K562 (cell line): ENCODE measurements around the gene TMEM92. TPM values are rescaled to one million over a fixed set of nuclear protein-coding genes. Genes with fewer than 3 reads are reported as not detected.

Experiments
- MCM5 ChIP-seq: fragments of 450-650 bp; IDR thresholded peaks from 2 replicates; pipeline ENCODE4 v1.6.1; 2016; ENCODE audit warnings: low read depth
- MYBL2 ChIP-seq, 2 experiments: fragments of 450-650 bp in 1 of 2; sonication (generic) in 1 of 2; formaldehyde crosslinking in 1 of 2; IDR thresholded peaks; 2 replicates each; pipeline versions ENCODE4 v1.6.1 to v1.8.1; 2017 to 2022; ENCODE audit warnings: borderline replicate concordance in 1 of 2, inconsistent platforms in 1 of 2, low read depth in 1 of 2, mild to moderate bottlenecking in 1 of 2, missing genetic modification reagents in 1 of 2, moderate library complexity in 1 of 2
- NFRKB ChIP-seq: fragments of 450-650 bp; IDR thresholded peaks from 2 replicates; pipeline ENCODE4 v1.6.1; 2016; ENCODE audit warnings: low read depth
- NFXL1 ChIP-seq: fragments of 450-650 bp; formaldehyde crosslinking; IDR thresholded peaks from 2 replicates; pipeline ENCODE4 v1.4.0; 2021; ENCODE audit warnings: mild to moderate bottlenecking
- RNF2 ChIP-seq: sonication (generic); IDR thresholded peaks from 2 replicates; pipeline ENCODE4 v1.6.1; 2016
- SP2 ChIP-seq: IDR thresholded peaks from 2 replicates; pipeline ENCODE4 v1.6.1; 2011; ENCODE audit warnings: mild to moderate bottlenecking, low read depth, low read length, moderate library complexity; ENCODE audit not compliant: poor library complexity, severe bottlenecking; ENCODE audit errors: extremely low read depth
- THRAP3 ChIP-seq: fragments of 450-650 bp; IDR thresholded peaks from 2 replicates; pipeline ENCODE4 v1.6.1; 2016; ENCODE audit warnings: mild to moderate bottlenecking, inconsistent platforms, borderline replicate concordance
- ZNF347 ChIP-seq: fragments of 450-650 bp; formaldehyde crosslinking; IDR thresholded peaks from 2 replicates; pipeline ENCODE4 v1.4.0; 2020; ENCODE audit warnings: low read depth, mild to moderate bottlenecking, moderate library complexity
- polyA plus RNA-seq, 8 experiments: library from polyadenylated mRNA; depleted of rRNA in 4 of 8; stranded (reverse) in 5 of 8; unstranded in 3 of 8; fragments of >200 nt; fragmentation: Nextera tagmentation in 2 of 8; fragmentation: Illumina TruSeq in 1 of 8; extraction: Ambion mirVana in 2 of 8; extraction: Trizol in 1 of 8; gene quantifications; 2 replicates each; pipeline versions ENCODE4 v1.2.1 to v1.2.3, GENCODE V29; 2011 to 2014; ENCODE audit warnings: inconsistent platforms in 1 of 8, missing spikeins in 1 of 8
- total RNA-seq, 7 experiments: library from RNA; depleted of rRNA in 6 of 7; stranded (reverse); fragments of >200 nt in 6 of 7; fragmentation: Illumina TruSeq in 2 of 7; extraction: Trizol in 2 of 7; gene quantifications; 2 replicates each; pipeline versions ENCODE4 v1.2.1 to v1.2.3, GENCODE V29; 2011 to 2021; ENCODE audit warnings: low replicate concordance in 1 of 7
- TF ChIP-seq, protein P1 (sequence below), 2 experiments: fragments of 450-650 bp in 1 of 2; sonication (generic) in 1 of 2; formaldehyde crosslinking in 1 of 2; IDR thresholded peaks; 2 replicates each; pipeline versions ENCODE4 v1.7.1 to v1.9.0; 2016 to 2022; ENCODE audit warnings: inconsistent platforms in 1 of 2, mild to moderate bottlenecking in 1 of 2, missing genetic modification reagents in 1 of 2
- TF ChIP-seq, protein P2 (sequence below): fragments of 200-800 bp; sonication (Bioruptor generic); IDR thresholded peaks from 2 replicates; pipeline ENCODE4 v1.6.1; 2017; ENCODE audit warnings: missing genetic modification characterization, missing compliant biosample characterization
- TF ChIP-seq, protein P3 (sequence below): IDR thresholded peaks from 3 replicates; pipeline ENCODE4 v1.6.1; 2011; ENCODE audit warnings: borderline replicate concordance, mild to moderate bottlenecking; ENCODE audit not compliant: insufficient read length, insufficient read depth
- TF ChIP-seq, protein P4 (sequence below): sonication (generic); formaldehyde crosslinking; IDR thresholded peaks from 2 replicates; pipeline ENCODE4 v1.8.1; 2023; ENCODE audit warnings: mild to moderate bottlenecking, missing genetic modification reagents, moderate library complexity

TMEM92 gene
- total and polyA plus RNA-seq, 9 of the 15 experiments (the other 6 are each of a cell fraction or from before 2014, with no cell fraction given) = 0.14 to 2.1 (median 0.40) TPM

DNA sequence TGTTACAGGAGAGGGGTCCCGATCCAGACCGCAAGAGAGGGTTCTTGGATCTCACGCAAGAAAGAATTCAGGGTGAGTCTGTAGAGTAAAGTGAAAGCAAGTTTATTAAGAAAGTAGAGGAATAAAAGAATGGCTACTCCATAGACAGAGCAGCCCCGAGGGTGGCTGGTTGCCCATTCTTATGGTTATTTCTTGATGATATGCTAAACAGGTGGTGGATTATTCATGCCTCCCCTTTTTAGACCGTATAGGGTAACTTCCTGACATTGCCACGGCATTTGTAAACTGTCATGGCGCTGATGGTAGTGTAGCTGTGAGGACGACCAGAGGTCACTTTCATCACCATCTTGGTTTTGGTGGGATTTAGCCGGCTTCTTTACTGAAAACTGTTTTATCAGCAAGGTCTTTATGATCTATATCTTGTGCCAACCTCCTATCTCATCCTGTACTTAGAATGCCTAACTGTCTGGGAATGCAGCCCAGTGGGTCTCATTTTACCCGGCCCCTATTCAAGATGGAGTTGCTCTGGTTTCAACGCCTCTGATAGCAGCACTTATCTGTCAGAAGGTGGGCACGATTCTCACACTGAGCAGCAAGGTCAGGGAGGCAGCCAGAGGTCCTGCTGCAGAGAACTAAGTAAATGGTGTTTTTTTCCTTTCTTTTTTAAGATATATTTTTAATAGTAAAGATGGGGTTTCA, 45.2 kb downstream of the TMEM92 start (continued):
- TF ChIP-seq, protein P1, sequence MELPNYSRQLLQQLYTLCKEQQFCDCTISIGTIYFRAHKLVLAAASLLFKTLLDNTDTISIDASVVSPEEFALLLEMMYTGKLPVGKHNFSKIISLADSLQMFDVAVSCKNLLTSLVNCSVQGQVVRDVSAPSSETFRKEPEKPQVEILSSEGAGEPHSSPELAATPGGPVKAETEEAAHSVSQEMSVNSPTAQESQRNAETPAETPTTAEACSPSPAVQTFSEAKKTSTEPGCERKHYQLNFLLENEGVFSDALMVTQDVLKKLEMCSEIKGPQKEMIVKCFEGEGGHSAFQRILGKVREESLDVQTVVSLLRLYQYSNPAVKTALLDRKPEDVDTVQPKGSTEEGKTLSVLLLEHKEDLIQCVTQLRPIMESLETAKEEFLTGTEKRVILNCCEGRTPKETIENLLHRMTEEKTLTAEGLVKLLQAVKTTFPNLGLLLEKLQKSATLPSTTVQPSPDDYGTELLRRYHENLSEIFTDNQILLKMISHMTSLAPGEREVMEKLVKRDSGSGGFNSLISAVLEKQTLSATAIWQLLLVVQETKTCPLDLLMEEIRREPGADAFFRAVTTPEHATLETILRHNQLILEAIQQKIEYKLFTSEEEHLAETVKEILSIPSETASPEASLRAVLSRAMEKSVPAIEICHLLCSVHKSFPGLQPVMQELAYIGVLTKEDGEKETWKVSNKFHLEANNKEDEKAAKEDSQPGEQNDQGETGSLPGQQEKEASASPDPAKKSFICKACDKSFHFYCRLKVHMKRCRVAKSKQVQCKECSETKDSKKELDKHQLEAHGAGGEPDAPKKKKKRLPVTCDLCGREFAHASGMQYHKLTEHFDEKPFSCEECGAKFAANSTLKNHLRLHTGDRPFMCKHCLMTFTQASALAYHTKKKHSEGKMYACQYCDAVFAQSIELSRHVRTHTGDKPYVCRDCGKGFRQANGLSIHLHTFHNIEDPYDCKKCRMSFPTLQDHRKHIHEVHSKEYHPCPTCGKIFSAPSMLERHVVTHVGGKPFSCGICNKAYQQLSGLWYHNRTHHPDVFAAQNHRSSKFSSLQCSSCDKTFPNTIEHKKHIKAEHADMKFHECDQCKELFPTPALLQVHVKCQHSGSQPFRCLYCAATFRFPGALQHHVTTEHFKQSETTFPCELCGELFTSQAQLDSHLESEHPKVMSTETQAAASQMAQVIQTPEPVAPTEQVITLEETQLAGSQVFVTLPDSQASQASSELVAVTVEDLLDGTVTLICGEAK (IDR thresholded peaks at IDR 0.05) = no peak
- TF ChIP-seq, protein P1 (CRISPR knock-in tag; IDR thresholded peaks at IDR 0.05) = no peak
- no peak for TF ChIP-seq NFRKB
- no peak for TF ChIP-seq SP2
- TF ChIP-seq RNF2 = no peak
- TF ChIP-seq, protein P2, sequence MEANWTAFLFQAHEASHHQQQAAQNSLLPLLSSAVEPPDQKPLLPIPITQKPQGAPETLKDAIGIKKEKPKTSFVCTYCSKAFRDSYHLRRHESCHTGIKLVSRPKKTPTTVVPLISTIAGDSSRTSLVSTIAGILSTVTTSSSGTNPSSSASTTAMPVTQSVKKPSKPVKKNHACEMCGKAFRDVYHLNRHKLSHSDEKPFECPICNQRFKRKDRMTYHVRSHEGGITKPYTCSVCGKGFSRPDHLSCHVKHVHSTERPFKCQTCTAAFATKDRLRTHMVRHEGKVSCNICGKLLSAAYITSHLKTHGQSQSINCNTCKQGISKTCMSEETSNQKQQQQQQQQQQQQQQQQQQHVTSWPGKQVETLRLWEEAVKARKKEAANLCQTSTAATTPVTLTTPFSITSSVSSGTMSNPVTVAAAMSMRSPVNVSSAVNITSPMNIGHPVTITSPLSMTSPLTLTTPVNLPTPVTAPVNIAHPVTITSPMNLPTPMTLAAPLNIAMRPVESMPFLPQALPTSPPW (CRISPR knock-in tag) = 0 out of 2 replicates have a peak, but pooled peaks have one; percentile 17
- no peak for TF ChIP-seq ZNF347 (CRISPR knock-in tag)
- TF ChIP-seq, protein P3, sequence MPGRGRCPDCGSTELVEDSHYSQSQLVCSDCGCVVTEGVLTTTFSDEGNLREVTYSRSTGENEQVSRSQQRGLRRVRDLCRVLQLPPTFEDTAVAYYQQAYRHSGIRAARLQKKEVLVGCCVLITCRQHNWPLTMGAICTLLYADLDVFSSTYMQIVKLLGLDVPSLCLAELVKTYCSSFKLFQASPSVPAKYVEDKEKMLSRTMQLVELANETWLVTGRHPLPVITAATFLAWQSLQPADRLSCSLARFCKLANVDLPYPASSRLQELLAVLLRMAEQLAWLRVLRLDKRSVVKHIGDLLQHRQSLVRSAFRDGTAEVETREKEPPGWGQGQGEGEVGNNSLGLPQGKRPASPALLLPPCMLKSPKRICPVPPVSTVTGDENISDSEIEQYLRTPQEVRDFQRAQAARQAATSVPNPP = no peak
- TF ChIP-seq, protein P4, sequence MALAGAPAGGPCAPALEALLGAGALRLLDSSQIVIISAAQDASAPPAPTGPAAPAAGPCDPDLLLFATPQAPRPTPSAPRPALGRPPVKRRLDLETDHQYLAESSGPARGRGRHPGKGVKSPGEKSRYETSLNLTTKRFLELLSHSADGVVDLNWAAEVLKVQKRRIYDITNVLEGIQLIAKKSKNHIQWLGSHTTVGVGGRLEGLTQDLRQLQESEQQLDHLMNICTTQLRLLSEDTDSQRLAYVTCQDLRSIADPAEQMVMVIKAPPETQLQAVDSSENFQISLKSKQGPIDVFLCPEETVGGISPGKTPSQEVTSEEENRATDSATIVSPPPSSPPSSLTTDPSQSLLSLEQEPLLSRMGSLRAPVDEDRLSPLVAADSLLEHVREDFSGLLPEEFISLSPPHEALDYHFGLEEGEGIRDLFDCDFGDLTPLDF (CRISPR knock-in tag) = no peak
- TF ChIP-seq THRAP3 = no peak
- TF ChIP-seq MCM5 = no peak
- TF ChIP-seq MYBL2 (IDR thresholded peaks at IDR 0.05; ENCODE audit: low read depth) = no peak
- TF ChIP-seq MYBL2 (CRISPR knock-in tag; IDR thresholded peaks at IDR 0.05; ENCODE audit: borderline replicate concordance) = no peak
- peak; percentile 89 for TF ChIP-seq NFXL1
